HCT116 (cell line): ENCODE data around the gene CACNA1C. TPM values are rescaled to one million over a fixed set of nuclear protein-coding genes. Genes with fewer than 3 reads are reported as not detected.

Experiments used
- ATAC-seq: fragments of 200-7000 bp; cut with Tn5 transposase; 2 replicates; pipeline ENCODE4 v1.9.1; 2020; ENCODE audit warnings: mild to moderate bottlenecking, moderate library complexity
- BruUV-seq: library from RNA; stranded (reverse); fragments of 400-500 nt; replicated peaks from 2 replicates; lab custom pipeline; 2021; lab: Mats Ljungman, UMichigan
- CTCF ChIA-PET: fragments of 300-600 bp; sonication (Branson Sonifier 250); formaldehyde crosslinking; loops from one replicate; lab custom pipeline; 2021; ENCODE audit warnings: antibody characterized with exemption; lab: Charles Lee
- POLR2A ChIA-PET: fragments of 300-600, 350-600 bp; sonication (Branson Sonifier 250); formaldehyde crosslinking; loops from one replicate; lab custom pipeline; 2021; ENCODE audit warnings: antibody characterized with exemption; lab: Charles Lee
- RAD21 ChIA-PET, 2 experiments: fragments of 300-600 bp; sonication (Branson Sonifier 250); formaldehyde crosslinking; loops; one replicate each; lab custom pipeline; 2023; ENCODE audit warnings: low total read pairs in 2 of 2; ENCODE audit not compliant: uncharacterized antibody in 2 of 2, unreplicated experiment in 2 of 2, low non-redundant PET in 1 of 2; lab: Charles Lee
- DNase-seq: peaks from one replicate; pipeline ENCODE4 v3.0.0-alpha.2; 2010; ENCODE audit warnings: low read depth, low spot score
- H2AFZ ChIP-seq: fragments of 200-600 bp; shearing (Covaris generic), sonication (generic); 2 replicates; pipeline ENCODE4 v1.6.1; 2017; ENCODE audit warnings: low read depth, mixed run types, mixed read lengths, antibody characterized with exemption, low read length; ENCODE audit not compliant: poor library complexity, severe bottlenecking
- H3K27ac ChIP-seq: 2 replicates; pipeline ENCODE4 v1.5.1; 2012; ENCODE audit warnings: low read depth, low read length
- H3K27me3 ChIP-seq: fragments of 200-600 bp; sonication (generic); 2 replicates; pipeline ENCODE4 v1.6.1; 2016; ENCODE audit warnings: mixed run types, low read length, mixed read lengths; ENCODE audit not compliant: insufficient read depth
- H3K36me3 ChIP-seq, 2 experiments: fragments of 200-500 bp in 1 of 2; fragments of 200-600 bp in 1 of 2; sonication (Bioruptor generic) in 1 of 2; sonication (generic) in 1 of 2; 2 replicates each; pipeline versions ENCODE4 v1.5.1 to v1.6.1; 2014 to 2016; ENCODE audit warnings: low read length in 2 of 2, inconsistent platforms in 1 of 2, mixed read lengths in 1 of 2, mixed run types in 1 of 2; ENCODE audit not compliant: insufficient read depth in 2 of 2, control insufficient read depth in 1 of 2
- H3K4me1 ChIP-seq, 2 experiments: fragments of 200-600 bp in 1 of 2; sonication (generic) in 1 of 2; 2 replicates each; pipeline versions ENCODE4 v1.5.1 to v1.6.1; 2012 to 2017; ENCODE audit warnings: low read length in 2 of 2, inconsistent platforms in 1 of 2, mild to moderate bottlenecking in 1 of 2, mixed read lengths in 1 of 2, mixed run types in 1 of 2, moderate library complexity in 1 of 2; ENCODE audit not compliant: insufficient read depth in 2 of 2, control insufficient read depth in 1 of 2
- H3K4me2 ChIP-seq: fragments of 200-600 bp; sonication (generic); 2 replicates; pipeline ENCODE4 v1.6.1; 2017; ENCODE audit warnings: mixed run types, low read length, mixed read lengths
- H3K4me3 ChIP-seq, 2 experiments: fragments of 200-600 bp in 1 of 2; sonication (generic) in 1 of 2; replicated peaks in 1 of 2; 2 replicates each; pipeline ENCODE4 v1.5.1; 2011 to 2016; ENCODE audit warnings: low read length in 2 of 2, control low read depth in 1 of 2, low read depth in 1 of 2, mild to moderate bottlenecking in 1 of 2, mixed read lengths in 1 of 2, mixed run types in 1 of 2
- H3K79me2 ChIP-seq: fragments of 200-600 bp; sonication (generic); 2 replicates; pipeline ENCODE4 v1.6.1; 2017; ENCODE audit warnings: mild to moderate bottlenecking, mixed run types, low read length, moderate library complexity, mixed read lengths; ENCODE audit not compliant: insufficient read depth
- H3K9ac ChIP-seq: fragments of 200-600 bp; sonication (generic); 2 replicates; pipeline ENCODE4 v1.6.1; 2016; ENCODE audit warnings: low read length, mixed read lengths
- H3K9me2 ChIP-seq: fragments of 200-600 bp; sonication (generic), shearing (Covaris generic); 2 replicates; pipeline ENCODE4 v1.6.1; 2017; ENCODE audit warnings: mixed run types, mild to moderate bottlenecking, moderate library complexity; ENCODE audit not compliant: insufficient read depth
- H3K9me3 ChIP-seq, 2 experiments: fragments of 200-500 bp in 1 of 2; fragments of 200-600 bp in 1 of 2; sonication (Bioruptor generic) in 1 of 2; sonication (generic) in 1 of 2; 2 replicates each; pipeline ENCODE4 v1.6.1; 2014 to 2017; ENCODE audit warnings: low read length in 2 of 2, mixed read lengths in 2 of 2, inconsistent platforms in 1 of 2, low read depth in 1 of 2, mild to moderate bottlenecking in 1 of 2, mixed run types in 1 of 2, moderate library complexity in 1 of 2; ENCODE audit not compliant: control insufficient read depth in 1 of 2, insufficient read depth in 1 of 2
- H4K20me1 ChIP-seq: fragments of 200-600 bp; sonication (generic), shearing (Covaris generic); 2 replicates; pipeline ENCODE4 v1.6.1; 2017; ENCODE audit warnings: mixed run types, mild to moderate bottlenecking, moderate library complexity; ENCODE audit not compliant: insufficient read depth
- ATF3 ChIP-seq: IDR thresholded peaks from 2 replicates; pipeline ENCODE4 v1.6.1; 2012
- CBX3 ChIP-seq: IDR thresholded peaks from 2 replicates; pipeline ENCODE4 v1.6.1; 2012; ENCODE audit warnings: low read depth
- CTCF ChIP-seq, 3 experiments: fragments of 200-600 bp in 1 of 3; sonication (generic) in 1 of 3; IDR thresholded peaks in 2 of 3; conservative IDR thresholded peaks in 1 of 3; 2 replicates each; pipeline ENCODE4 v1.5.1; 2012 to 2017; ENCODE audit warnings: low read depth in 2 of 3, low read length in 2 of 3, antibody characterized with exemption in 1 of 3, borderline replicate concordance in 1 of 3, control low read depth in 1 of 3, mild to moderate bottlenecking in 1 of 3, mixed read lengths in 1 of 3, mixed run types in 1 of 3, moderate library complexity in 1 of 3; ENCODE audit not compliant: insufficient read depth in 1 of 3
- EGR1 ChIP-seq: IDR thresholded peaks from 2 replicates; pipeline ENCODE4 v1.6.1; 2012; ENCODE audit warnings: low read depth
- ELF1 ChIP-seq: IDR thresholded peaks from 2 replicates; pipeline ENCODE4 v1.6.1; 2012; ENCODE audit warnings: low read depth, borderline replicate concordance
- EZH2 ChIP-seq: fragments of 200-600 bp; sonication (generic); IDR thresholded peaks from 2 replicates; pipeline ENCODE4 v1.6.1; 2017; ENCODE audit warnings: antibody characterized with exemption, mixed run types
- FOSL1 ChIP-seq: IDR thresholded peaks from 2 replicates; pipeline ENCODE4 v1.6.1; 2012; ENCODE audit warnings: low read depth
- JUND ChIP-seq: IDR thresholded peaks from 2 replicates; pipeline ENCODE4 v1.6.1; 2012
- POLR2A ChIP-seq: IDR thresholded peaks from 2 replicates; pipeline ENCODE4 v1.7.0; 2011; ENCODE audit warnings: borderline replicate concordance; ENCODE audit not compliant: insufficient read depth, insufficient read length; ENCODE audit errors: extremely low read depth
- POLR2AphosphoS5 ChIP-seq: IDR thresholded peaks from 2 replicates; pipeline ENCODE4 v1.6.1; 2011; ENCODE audit warnings: mild to moderate bottlenecking, low read depth, low read length, moderate library complexity
- RAD21 ChIP-seq: IDR thresholded peaks from 2 replicates; pipeline ENCODE4 v1.6.1; 2012; ENCODE audit warnings: low read depth, mild to moderate bottlenecking
- REST ChIP-seq: IDR thresholded peaks from 2 replicates; pipeline ENCODE4 v1.6.1; 2012; ENCODE audit warnings: low read depth
- SIN3A ChIP-seq: IDR thresholded peaks from 2 replicates; pipeline ENCODE4 v1.6.1; 2012; ENCODE audit warnings: low read depth
- SP1 ChIP-seq: IDR thresholded peaks from 2 replicates; pipeline ENCODE4 v1.6.1; 2012; ENCODE audit warnings: low read depth
- TCF7L2 ChIP-seq: IDR thresholded peaks from 2 replicates; pipeline ENCODE4 v1.7.0; 2011; ENCODE audit warnings: borderline replicate concordance, inconsistent platforms; ENCODE audit not compliant: insufficient read depth, insufficient read length; ENCODE audit errors: extremely low read depth
- ZBTB33 ChIP-seq: IDR thresholded peaks from 2 replicates; pipeline ENCODE4 v1.6.1; 2011; ENCODE audit warnings: mild to moderate bottlenecking, low read length, moderate library complexity; ENCODE audit not compliant: insufficient replicate concordance; ENCODE audit errors: extremely low read depth
- ZNF274 ChIP-seq: fragments of 200-500 bp; sonication (Bioruptor generic); IDR thresholded peaks from 2 replicates; pipeline ENCODE4 v1.6.1; 2014; ENCODE audit warnings: mild to moderate bottlenecking, low read depth, low read length, inconsistent platforms
- intact Hi-C: fragments of 100-400 bp; cut with micrococcal nuclease; formaldehyde crosslinking; loops from 2 replicates; pipeline ENCODE4 v1.10.0; 2022
- total RNA-seq: library from RNA; stranded (reverse); gene quantifications from one replicate; pipeline ENCODE4 v1.2.1, GENCODE V29; 2021; ENCODE audit not compliant: unreplicated experiment

The CACNA1C gene
- total RNA-seq, 1 experiment from 2014 or later = 0.05 TPM

- Histone ChIP-seq H3K9me2 (no peaks in the 10 kb centered on the region), H3K27me3 (peaks cover 29% of the 10 kb centered on the region), H3K79me2 (no peaks in the 10 kb centered on the region), H2AFZ (no peak overlapping the region), H3K4me2 (no peak overlapping the region), H3K4me1 (no peaks in the 10 kb centered on the region), H3K27ac (no peak overlapping the region), H3K9me3 (no peaks in the 10 kb centered on the region)
- POLR2A ChIA-PET = no interaction called here
- BruUV-seq = no TSS peak
- DNase-seq = no peak
- no peak for ATAC-seq
- CTCF ChIA-PET = no interaction called here
- intact Hi-C loops = no loop called here
- TF ChIP-seq ATF3 (no peak), SP1 (no peak), ELF1 (no peak), FOSL1 (no peak), POLR2AphosphoS5 (no peak), CBX3 (no peak), REST (no peak), POLR2A (no peak), RAD21 (no peak), EGR1 (no peak), ZNF274 (no peak), CTCF (IDR thresholded peaks at IDR 0.05 in 2 of 3, conservative IDR thresholded peaks at IDR 0.05 in 1 of 3; ENCODE audit: borderline replicate concordance in 1 of 3, insufficient read depth in 1 of 3, low read depth in 2 of 3, low read length in 2 of 3) (no peak), EZH2 (no peak), SIN3A (no peak), JUND (no peak), TCF7L2 (no peak), ZBTB33 (no peak)
- TF ChIP-seq, all 23 proteins: peak for 0
- Histone ChIP-seq H4K20me1 (no peaks in the 10 kb centered on the region), H3K36me3 (no peaks in the 10 kb centered on the region), H3K4me3 (no peak overlapping the region), H3K9ac (no peak overlapping the region)
- RAD21 ChIA-PET = no interaction called here
These were observed 412.9 kb downstream of the CACNA1C start for GRCh38 chr12:2465681-2466080.
